ENCODE results near the gene ANKRD17.
"Not testable (repeated sequence)": the region's sequence is repeated elsewhere in the genome, so short reads cannot be mapped to it uniquely, and the experiment has no call there.

ANKRD17 gene

DNA sequence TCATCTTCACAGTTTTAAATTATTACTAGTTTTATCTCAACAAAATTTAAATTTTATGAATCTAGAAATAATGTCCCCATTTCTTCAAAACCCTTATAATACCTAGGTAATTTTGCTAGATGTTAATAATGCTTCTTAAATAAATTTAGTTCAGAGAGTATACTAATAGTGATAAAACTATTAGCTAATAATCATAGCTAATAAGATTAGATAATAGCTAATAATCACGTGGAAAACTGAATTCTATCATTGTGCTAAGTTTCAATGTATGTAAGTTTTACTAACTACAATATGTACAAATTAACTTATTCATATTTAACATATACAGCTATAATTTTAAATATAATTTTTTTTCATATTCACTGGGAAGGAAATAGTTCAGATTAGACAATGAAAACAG is 10.2 kb downstream of the ANKRD17 start:
- DNase-seq (ENCODE audit: low spot score): no peak

GRCh38 chr4:73247100-73247499 is 11.5 kb downstream of the ANKRD17 start:
- no peak for DNase-seq (ENCODE audit: low spot score)

DNA sequence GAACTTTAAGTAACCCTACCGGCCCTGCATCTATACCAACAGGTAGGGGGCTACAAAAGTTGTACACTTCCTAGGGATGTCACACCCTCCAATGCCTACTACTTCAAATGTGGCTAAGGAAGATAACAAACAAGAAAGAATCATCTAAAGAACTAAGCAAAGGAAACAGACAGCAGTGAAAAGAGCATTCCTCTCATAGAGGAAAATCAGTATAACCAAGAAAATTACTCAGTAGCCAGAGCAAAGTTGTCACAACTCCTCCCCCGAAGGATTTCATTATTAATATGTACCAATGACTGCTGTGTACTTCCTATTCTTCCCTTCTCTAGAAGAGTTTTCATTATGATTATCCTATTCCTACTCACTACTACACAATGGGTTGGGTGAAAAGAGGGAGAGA is 12.6 kb downstream of the ANKRD17 start:
- DNase-seq (ENCODE audit: low spot score): no peak

DNA sequence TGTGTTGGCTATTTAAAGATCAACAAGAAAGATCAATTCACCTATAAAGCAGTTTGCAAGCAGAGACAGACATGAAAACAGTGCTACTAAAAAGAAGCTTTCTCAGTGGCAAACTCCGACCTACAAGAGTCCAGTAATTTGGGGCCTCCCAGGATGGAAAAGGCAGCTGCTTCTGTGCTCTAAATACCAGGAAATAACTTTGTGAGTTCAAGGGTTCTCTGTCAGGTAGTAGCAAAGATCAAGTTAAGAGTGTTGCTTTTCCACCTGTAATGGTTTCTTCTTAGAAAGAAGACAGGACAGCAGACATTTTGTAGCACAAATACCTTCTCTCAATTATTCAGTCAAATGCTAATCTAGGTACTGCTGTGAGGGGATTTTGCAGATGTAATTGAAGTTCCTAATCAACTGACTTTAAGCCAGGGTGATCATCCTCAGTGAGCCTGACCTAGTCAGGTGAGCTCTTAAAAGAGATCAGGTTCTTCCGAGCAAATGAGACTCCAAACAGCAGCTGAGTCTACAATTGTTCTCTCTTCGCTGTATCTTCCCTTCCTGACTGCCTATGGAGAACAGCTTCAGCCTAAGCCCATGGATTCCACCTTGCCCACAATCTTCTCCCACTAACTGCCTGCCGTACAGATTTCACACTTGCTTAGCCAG is 13.5 kb downstream of the ANKRD17 start:
- DNase-seq (ENCODE audit: low spot score): no peak

DNA sequence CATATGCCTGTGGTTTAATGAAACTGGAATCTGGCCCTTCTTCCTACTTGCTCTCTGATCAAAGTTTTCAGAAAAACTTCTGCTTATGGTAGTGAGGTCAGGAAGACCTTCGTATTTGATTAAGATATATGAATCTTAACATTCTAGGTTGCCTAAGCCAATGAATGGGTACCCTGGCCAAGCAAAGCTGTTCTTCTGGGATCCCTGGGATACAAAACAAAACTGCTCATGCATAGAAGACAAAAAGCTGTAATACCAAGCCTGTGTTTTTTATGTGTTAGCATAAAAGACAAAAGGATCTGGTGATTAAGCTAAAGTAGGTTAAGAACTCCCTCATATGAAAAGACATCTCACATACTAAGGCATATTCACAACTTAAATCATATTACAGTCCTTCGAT is 21.6 kb downstream of the ANKRD17 start:
- DNase-seq (ENCODE audit: low spot score): no peak

GRCh38 chr4:73236151-73236550 is 22.4 kb downstream of the ANKRD17 start:
- no peak for DNase-seq (ENCODE audit: low spot score)

DNA sequence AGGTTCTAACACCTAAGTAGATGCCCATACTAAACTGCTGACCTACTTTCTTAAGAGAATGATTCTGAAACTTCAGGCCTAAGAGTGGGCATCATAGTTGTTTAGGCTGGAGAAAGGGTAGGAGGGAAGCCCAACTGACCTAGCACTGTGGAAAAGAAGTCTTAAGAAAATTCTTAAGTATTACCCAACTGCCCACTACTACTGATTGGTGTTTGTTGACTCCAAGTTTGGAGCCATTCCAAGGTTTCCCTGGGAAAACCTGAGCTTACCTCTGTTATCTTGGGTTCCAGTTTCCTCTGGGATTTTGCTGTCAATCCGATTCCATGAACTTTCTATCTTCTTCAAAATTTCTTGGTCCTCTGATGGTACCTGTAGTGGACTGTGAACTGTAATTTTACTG is 23.9 kb downstream of the ANKRD17 start:
- no peak for DNase-seq (ENCODE audit: low spot score)

DNA sequence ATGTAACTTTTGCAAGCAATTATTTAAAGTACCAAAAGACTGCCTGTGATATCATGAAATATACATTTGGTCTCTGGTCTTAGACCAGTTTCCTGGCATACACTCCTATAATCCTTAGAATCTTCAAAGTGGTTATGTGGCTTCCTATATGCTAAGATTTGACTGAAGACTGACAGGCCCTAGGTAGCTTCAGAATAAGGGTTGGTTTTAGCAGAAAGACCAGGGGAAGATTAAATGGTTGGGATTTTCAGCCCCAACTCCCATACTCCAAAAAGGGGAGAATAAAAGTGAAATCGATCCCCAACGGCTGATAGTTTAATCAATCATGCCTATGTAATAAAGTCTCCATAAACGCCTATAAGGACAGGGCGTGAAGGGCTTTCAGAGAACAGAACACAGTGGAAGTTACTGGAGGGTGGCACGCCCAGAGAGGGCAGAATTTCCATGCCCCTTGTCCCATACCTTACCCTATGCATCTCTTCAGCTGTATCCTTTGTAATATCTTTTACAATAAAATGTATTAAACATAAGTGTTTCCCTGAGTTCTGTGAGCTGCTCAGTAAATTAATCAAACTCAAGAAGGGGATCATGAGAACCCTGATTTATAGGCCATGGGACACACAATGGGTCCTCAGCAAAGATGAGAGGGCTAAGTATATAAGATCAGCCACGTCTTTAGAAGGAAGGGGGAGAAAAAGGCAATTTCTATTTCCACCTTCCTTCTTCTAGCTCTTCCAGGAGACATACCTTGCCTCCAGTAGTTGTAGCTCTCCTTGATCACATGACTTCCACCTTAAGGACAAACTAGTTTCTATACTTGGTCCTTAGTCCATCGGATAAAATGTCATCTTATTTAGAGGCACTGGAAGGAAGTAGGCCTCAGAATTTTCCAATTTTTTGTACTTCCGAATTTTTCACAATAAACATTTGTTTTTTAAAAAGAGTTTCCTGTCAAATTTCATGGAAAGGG is 26.8 kb downstream of the ANKRD17 start:
- no peak for DNase-seq (ENCODE audit: low spot score)

DNA sequence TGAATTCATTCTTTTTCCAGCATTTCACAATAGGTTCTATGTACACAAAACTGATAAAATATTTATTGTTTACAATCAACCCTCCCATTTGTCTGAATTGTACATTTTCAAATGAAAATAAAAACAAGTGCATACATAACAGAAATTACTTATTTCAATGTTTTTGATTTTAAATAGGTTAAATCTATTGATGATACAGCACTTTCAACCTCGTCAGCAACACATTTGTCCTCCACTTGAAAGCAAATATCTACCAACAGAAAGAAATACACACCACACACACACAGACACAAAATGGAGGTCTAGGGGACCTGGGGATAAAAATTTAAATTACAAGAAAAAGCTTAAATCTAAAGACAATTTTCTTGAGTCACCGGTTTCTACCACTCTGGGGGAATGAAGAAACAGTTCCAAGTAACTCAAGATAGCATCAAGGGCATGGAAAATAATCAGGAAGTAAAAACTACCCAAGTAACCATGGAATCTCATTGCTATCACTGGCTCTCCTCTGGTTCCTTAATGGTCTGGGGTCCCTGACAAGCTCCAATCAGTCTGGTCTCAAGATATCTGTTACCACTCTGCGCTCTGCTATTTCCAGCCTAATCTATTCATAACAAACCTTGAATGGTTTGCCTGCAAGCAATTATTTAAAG is 27.6 kb downstream of the ANKRD17 start:
- no peak for DNase-seq (ENCODE audit: low spot score)

DNA sequence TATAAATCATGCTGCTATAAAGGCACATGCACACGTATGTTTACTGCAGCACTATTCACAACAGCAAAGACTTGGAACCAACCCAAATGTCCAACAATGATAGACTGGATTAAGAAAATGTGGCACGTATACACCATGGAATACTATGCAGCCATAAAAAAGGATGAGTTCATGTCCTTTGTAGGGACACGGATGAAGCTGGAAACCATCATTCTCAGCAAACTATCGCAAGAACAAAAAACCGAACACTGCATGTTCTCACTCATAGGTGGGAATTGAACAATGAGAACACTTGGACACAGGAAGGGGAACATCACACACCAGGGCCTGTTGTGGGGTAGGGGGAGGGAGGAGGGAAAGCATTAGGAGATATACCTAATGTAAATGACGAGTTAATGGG is 29.8 kb downstream of the ANKRD17 start:
- DNase-seq (ENCODE audit: low spot score): not testable (repeated sequence)

DNA sequence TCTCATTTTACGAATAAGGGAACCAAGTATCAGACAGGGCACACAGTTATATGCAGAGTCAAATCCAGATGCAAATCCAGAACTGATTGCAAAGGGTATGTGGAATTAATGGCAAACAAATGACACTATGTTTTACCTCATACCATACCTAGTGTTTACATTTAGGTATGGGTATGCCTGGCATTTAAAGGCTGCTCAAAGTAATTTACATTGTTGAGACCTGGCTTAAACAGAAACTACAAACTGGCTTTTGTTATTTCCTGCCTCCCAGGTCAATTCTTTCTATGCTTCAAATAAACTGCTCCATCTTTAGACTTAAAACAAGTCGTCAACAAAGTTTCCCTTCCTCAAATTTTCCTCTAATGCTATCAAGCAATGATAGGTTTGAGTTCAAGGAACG is 33.7 kb downstream of the ANKRD17 start:
- no peak for DNase-seq (ENCODE audit: low spot score)

- no peak for DNase-seq (ENCODE audit: low spot score)
These were observed 35.3 kb downstream of the ANKRD17 start for GRCh38 chr4:73223258-73223650.

GRCh38 chr4:73222466-73223257 is 35.9 kb downstream of the ANKRD17 start:
- DNase-seq (ENCODE audit: low spot score): peak; percentile 85

GRCh38 chr4:73221734-73222133 is 36.9 kb downstream of the ANKRD17 start:
- DNase-seq (ENCODE audit: low spot score): no peak

DNA sequence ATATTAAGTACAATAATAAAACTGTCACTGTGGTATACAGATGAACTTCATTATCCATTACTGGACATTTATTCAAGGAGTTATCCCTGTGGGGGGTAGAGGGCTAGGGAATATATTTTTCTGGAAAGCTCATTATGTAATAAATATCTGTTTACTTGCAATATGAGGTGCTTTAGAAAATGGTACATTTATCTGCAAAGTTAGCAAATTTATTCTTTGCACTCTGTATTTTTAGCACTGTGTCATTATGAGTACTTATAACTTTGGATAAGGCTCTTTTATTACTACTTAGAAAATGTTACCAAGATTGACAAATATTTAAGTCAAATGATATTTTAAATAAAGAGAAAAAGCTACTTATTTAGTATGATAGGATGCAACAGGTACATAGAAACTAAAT is 37.8 kb downstream of the ANKRD17 start:
- no peak for DNase-seq (ENCODE audit: low spot score)

GRCh38 chr4:73213916-73214653 is 44.5 kb downstream of the ANKRD17 start:
- no peak for DNase-seq (ENCODE audit: low spot score)

- DNase-seq (ENCODE audit: low spot score): no peak
These were observed 45.4 kb downstream of the ANKRD17 start for GRCh38 chr4:73212982-73213730.

DNA sequence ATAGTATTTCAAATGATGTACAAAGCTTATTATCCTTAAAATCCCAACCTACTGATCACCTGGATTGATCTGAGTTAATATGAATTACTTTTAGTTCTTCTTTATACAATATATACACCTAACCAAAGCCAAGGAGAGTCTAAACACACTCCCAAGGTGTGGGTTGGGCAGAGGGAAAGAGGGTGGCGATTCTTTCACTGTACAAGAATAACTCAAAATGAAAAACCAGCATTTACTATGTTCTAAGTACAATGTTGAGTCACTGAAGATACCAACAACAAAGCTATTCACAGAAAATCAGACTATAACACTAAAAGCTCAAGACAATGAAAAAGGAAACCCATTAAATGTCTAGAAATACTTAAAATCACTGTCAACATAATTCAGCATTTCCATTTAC is 46.6 kb downstream of the ANKRD17 start:
- no peak for DNase-seq (ENCODE audit: low spot score)

GRCh38 chr4:73208376-73208775 is 50.2 kb downstream of the ANKRD17 start:
- DNase-seq (ENCODE audit: low spot score): no peak

DNA sequence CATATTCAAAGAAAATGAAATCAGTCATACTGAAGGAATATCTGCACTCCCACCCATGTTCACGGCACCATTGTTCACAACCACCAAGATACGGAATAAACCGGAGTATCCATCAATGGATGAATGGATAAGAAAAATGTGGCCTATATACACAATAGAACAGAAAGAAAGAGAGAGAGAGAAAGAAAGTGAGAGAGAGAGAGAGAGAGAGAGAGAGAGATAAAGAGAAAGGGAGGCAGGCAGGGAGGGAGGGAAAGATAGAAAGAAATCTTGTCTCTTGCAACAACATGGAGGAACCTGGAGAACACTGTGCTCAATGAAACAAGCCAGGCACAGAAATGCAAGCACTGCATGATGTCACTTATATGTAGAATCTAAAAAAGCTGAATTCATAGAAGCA is 52.4 kb downstream of the ANKRD17 start:
- DNase-seq (ENCODE audit: low spot score): no peak

GRCh38 chr4:73205482-73205881 is 53.1 kb downstream of the ANKRD17 start:
- DNase-seq (ENCODE audit: low spot score): no peak

All from putamen (tissue), 1 donor.